ENCODE results near the gene NKX1-2. TPM values are rescaled to one million over a fixed set of nuclear protein-coding genes. Genes with fewer than 3 reads are reported as not detected.
A peak's percentile ranks its signal among the peaks of the same experiment; 100 is the strongest.

NKX1-2 gene
- total RNA-seq, 2 donors from 2014 or later, result not detected

- Mint-ChIP-seq H3K27ac (no peak overlapping the region), H3K36me3 (peaks cover 0 to 4% of the 10 kb centered on the region in 2 donors), H3K9me3 (no peaks in the 10 kb centered on the region)
- DNase-seq (ENCODE audit: low spot score in 2 of 2), result no peak
- no peak for ATAC-seq
Observed at GRCh38 chr10:124414076-124414475, 35.8 kb downstream of the NKX1-2 start.

GRCh38 chr10:124409696-124410095 lies 40.1 kb downstream of the NKX1-2 start:
- no peak for ATAC-seq
- H3K36me3 Mint-ChIP-seq, result peaks cover 0 to 4% of the 10 kb centered on the region in 2 donors
- no peak overlapping the region for H3K27ac Mint-ChIP-seq

GRCh38 chr10:124408357-124408756 lies 41.5 kb downstream of the NKX1-2 start:
- peaks cover 0 to 4% of the 10 kb centered on the region in 2 donors for H3K36me3 Mint-ChIP-seq
- no peak for DNase-seq (ENCODE audit: low spot score in 2 of 2)

More at GRCh38 chr10:124409696-124410095, 40.1 kb downstream of the NKX1-2 start:
- DNase-seq (ENCODE audit: low spot score in 2 of 2), result no peak
- H3K9me3 Mint-ChIP-seq, result no peaks in the 10 kb centered on the region

GRCh38 chr10:124407456-124407855 lies 42.4 kb downstream of the NKX1-2 start:
- DNase-seq (ENCODE audit: low spot score in 2 of 2) (no peak), ATAC-seq (no peak)
- Mint-ChIP-seq H3K27ac (peak overlapping the region in 1 of 2 donors; percentile 0), H3K36me3 (peaks cover 0 to 4% of the 10 kb centered on the region in 2 donors), H3K9me3 (no peaks in the 10 kb centered on the region)

More at GRCh38 chr10:124408357-124408756, 41.5 kb downstream of the NKX1-2 start:
- no peak for ATAC-seq
- Mint-ChIP-seq H3K9me3 (no peaks in the 10 kb centered on the region), H3K27ac (no peak overlapping the region)

- H3K9me3 Mint-ChIP-seq, result no peaks in the 10 kb centered on the region
- no peaks in the 10 kb centered on the region for H3K36me3 Mint-ChIP-seq
- H3K27ac Mint-ChIP-seq, result peak overlapping the region in 1 of 2 donors; percentile 49
- peak in 1 of 2 donors; percentile 34 for DNase-seq (ENCODE audit: low spot score in 2 of 2)
- peak; percentile 98 to 99 for ATAC-seq
Observed at GRCh38 chr10:124403548-124403947, 46.3 kb downstream of the NKX1-2 start.

GRCh38 chr10:124402273-124402672 lies 47.6 kb downstream of the NKX1-2 start:
- Mint-ChIP-seq H3K27ac (no peak overlapping the region), H3K36me3 (no peaks in the 10 kb centered on the region), H3K9me3 (no peaks in the 10 kb centered on the region)
- ATAC-seq, result no peak
- no peak for DNase-seq (ENCODE audit: low spot score in 2 of 2)

- Mint-ChIP-seq H3K9me3 (no peaks in the 10 kb centered on the region), H3K36me3 (no peaks in the 10 kb centered on the region), H3K27ac (no peak overlapping the region)
- ATAC-seq, result no peak
- DNase-seq (ENCODE audit: low spot score in 2 of 2), result no peak
Observed at GRCh38 chr10:124401633-124402032, 48.2 kb downstream of the NKX1-2 start.

Other genes starting within 250 kb of the NKX1-2 start
- 10 to 100 TPM; 24.2 to 39.3 TPM for gene OAT, start 31.1 kb downstream of the NKX1-2 start, total RNA-seq
- gene LHPP, start 11.8 kb upstream of the NKX1-2 start, total RNA-seq, result 10 to 100 TPM; 12.5 to 13.0 TPM